ENCODE measurements around the gene IMPG2. TPM values are rescaled to one million over a fixed set of nuclear protein-coding genes. Genes with fewer than 3 reads are reported as not detected.

Gene IMPG2
- total RNA-seq, 1 experiment from 2014 or later: 0.13 TPM

GRCh38 chr3:101325393-101326134 lies 5.2 kb upstream of the IMPG2 start:
- BruUV-seq (replicated peaks): no TSS peak
- no peak overlapping the region for H3K4me3 ChIP-seq (ENCODE audit: low read depth, low read length, poor library complexity, severe bottlenecking)
- POLR2A ChIA-PET (ENCODE audit: low non-redundant PET): no interaction called here
- no peaks in the 10 kb centered on the region for H3K4me1 ChIP-seq (ENCODE audit: insufficient read depth, low read length, poor library complexity, severe bottlenecking)
- intact Hi-C loops (cut with micrococcal nuclease; ENCODE audit: unreplicated experiment): no loop called here
- CTCF ChIA-PET: no interaction called here
- no peak for DNase-seq (ENCODE audit: low spot score)
- H3K36me3 ChIP-seq (ENCODE audit: insufficient read depth, low read length, poor library complexity, severe bottlenecking): no peaks in the 10 kb centered on the region
- H3K9me3 ChIP-seq (ENCODE audit: low read depth, low read length, poor library complexity, severe bottlenecking): no peaks in the 10 kb centered on the region
- no peaks in the 10 kb centered on the region for H3K27me3 ChIP-seq (replicated peaks; ENCODE audit: insufficient read depth, low read depth, low read length, poor library complexity)
- no peak for TF ChIP-seq EZH2 (IDR thresholded peaks at IDR 0.05; ENCODE audit: borderline replicate concordance, low read depth, low read length, poor library complexity, severe bottlenecking)
- no peak for TF ChIP-seq CTCF (conservative IDR thresholded peaks at IDR 0.05; ENCODE audit: low read depth, low read length)
- H3K27ac ChIP-seq (ENCODE audit: low read depth, low read length, poor library complexity, severe bottlenecking): no peak overlapping the region

DNA sequence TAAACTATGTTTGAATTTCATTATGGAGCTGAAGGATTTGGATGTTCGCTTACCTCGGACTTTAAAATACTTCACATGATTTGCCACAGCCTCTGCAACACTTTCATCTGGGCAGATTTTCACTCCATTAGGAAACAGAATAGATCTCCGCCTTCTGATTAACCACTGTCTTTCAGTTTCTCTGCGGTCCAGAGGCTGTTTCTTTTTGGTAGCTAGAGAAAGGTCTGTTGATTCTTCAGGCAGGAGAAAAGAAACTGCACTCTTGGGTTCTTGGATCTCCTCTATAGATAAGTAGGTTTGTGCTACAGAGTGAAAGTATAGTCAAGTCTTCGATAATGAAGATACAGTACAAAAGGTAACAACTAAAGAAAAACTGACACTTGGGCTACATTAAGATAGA lies 844 bp downstream of the IMPG2 start:
- DNase-seq (ENCODE audit: low spot score): no peak
- no peak overlapping the region for H3K4me3 ChIP-seq (ENCODE audit: low read depth, low read length, poor library complexity, severe bottlenecking)
- no peaks in the 10 kb centered on the region for H3K4me1 ChIP-seq (ENCODE audit: insufficient read depth, low read length, poor library complexity, severe bottlenecking)
- no peak overlapping the region for H3K27ac ChIP-seq (ENCODE audit: low read depth, low read length, poor library complexity, severe bottlenecking)
- POLR2A ChIA-PET (ENCODE audit: low non-redundant PET): no interaction called here
- TF ChIP-seq CTCF (conservative IDR thresholded peaks at IDR 0.05; ENCODE audit: low read depth, low read length) (no peak), EZH2 (IDR thresholded peaks at IDR 0.05; ENCODE audit: borderline replicate concordance, low read depth, low read length, poor library complexity, severe bottlenecking) (no peak)
- intact Hi-C loops (cut with micrococcal nuclease; ENCODE audit: unreplicated experiment): no loop called here
- H3K36me3 ChIP-seq (ENCODE audit: insufficient read depth, low read length, poor library complexity, severe bottlenecking): no peaks in the 10 kb centered on the region
- CTCF ChIA-PET: no interaction called here
- no peaks in the 10 kb centered on the region for H3K9me3 ChIP-seq (ENCODE audit: low read depth, low read length, poor library complexity, severe bottlenecking)
- H3K27me3 ChIP-seq (replicated peaks; ENCODE audit: insufficient read depth, low read depth, low read length, poor library complexity): no peaks in the 10 kb centered on the region
- no TSS peak for BruUV-seq (replicated peaks)

DNA sequence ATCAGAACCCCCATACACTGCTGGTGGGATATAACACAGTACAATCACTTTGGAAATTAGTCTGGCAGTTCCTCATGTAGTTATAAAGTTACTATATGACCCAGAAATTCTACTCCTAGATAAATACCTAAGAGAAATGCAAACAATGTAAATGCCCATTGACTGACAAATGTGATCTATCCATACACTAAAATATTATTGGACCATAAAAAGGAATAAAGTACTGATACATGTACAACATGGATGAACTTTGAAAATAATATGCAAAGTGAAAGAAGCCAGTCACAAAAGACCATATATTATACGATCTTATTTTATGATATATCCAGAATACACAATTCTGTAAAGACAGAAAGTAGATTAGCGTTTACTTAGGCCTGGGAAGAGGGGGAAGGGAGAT lies 7.8 kb downstream of the IMPG2 start:
- TF ChIP-seq EZH2 (IDR thresholded peaks at IDR 0.05; ENCODE audit: borderline replicate concordance, low read depth, low read length, poor library complexity, severe bottlenecking) (no peak), CTCF (conservative IDR thresholded peaks at IDR 0.05; ENCODE audit: low read depth, low read length) (no peak)
- Histone ChIP-seq H3K4me1 (ENCODE audit: insufficient read depth, low read length, poor library complexity, severe bottlenecking) (no peaks in the 10 kb centered on the region), H3K27me3 (replicated peaks; ENCODE audit: insufficient read depth, low read depth, low read length, poor library complexity) (no peaks in the 10 kb centered on the region), H3K4me3 (ENCODE audit: low read depth, low read length, poor library complexity, severe bottlenecking) (no peak overlapping the region), H3K27ac (ENCODE audit: low read depth, low read length, poor library complexity, severe bottlenecking) (no peak overlapping the region), H3K36me3 (ENCODE audit: insufficient read depth, low read length, poor library complexity, severe bottlenecking) (no peaks in the 10 kb centered on the region), H3K9me3 (ENCODE audit: low read depth, low read length, poor library complexity, severe bottlenecking) (peaks cover 9% of the 10 kb centered on the region)
- intact Hi-C loops (cut with micrococcal nuclease; ENCODE audit: unreplicated experiment): no loop called here
- POLR2A ChIA-PET (ENCODE audit: low non-redundant PET): no interaction called here
- no peak for DNase-seq (ENCODE audit: low spot score)
- CTCF ChIA-PET: no interaction called here
- no TSS peak for BruUV-seq (replicated peaks)

All from A673 (cell line).